ENCODE data around the gene TTC23L. TPM values are rescaled to one million over a fixed set of nuclear protein-coding genes. Genes with fewer than 3 reads are reported as not detected.
"Not testable (repeated sequence)": the region's sequence is repeated elsewhere in the genome, so short reads cannot be mapped to it uniquely, and the experiment has no call there.

Gene TTC23L
- total RNA-seq, 1 donor from 2014 or later: under 0.01 TPM

GRCh38 chr5:34919077-34919476 lies 80.1 kb downstream of the TTC23L start:
- DNase-seq (ENCODE audit: low read depth, low spot score): no peak

- not testable (repeated sequence) for DNase-seq (ENCODE audit: low read depth, low spot score)
These were observed 84.3 kb downstream of the TTC23L start for GRCh38 chr5:34923256-34923655.

- no peak for DNase-seq (ENCODE audit: low read depth, low spot score)
These were observed 84.9 kb downstream of the TTC23L start for GRCh38 chr5:34923694-34924461.

- DNase-seq (ENCODE audit: low read depth, low spot score): no peak
These were observed 85.5 kb downstream of the TTC23L start for GRCh38 chr5:34924462-34924765.

GRCh38 chr5:34926318-34926888 lies 87.4 kb downstream of the TTC23L start:
- DNase-seq (ENCODE audit: low read depth, low spot score): no peak

GRCh38 chr5:34927785-34928184 lies 88.8 kb downstream of the TTC23L start:
- DNase-seq (ENCODE audit: low read depth, low spot score): no peak

- no peak for DNase-seq (ENCODE audit: low read depth, low spot score)
These were observed 89.3 kb downstream of the TTC23L start for GRCh38 chr5:34928267-34928666.

- peak; percentile 84 for DNase-seq (ENCODE audit: low read depth, low spot score)
These were observed 90.3 kb downstream of the TTC23L start, which contains the start of gene DNAJC21 for GRCh38 chr5:34929134-34929719. Gene DNAJC21 (plus strand): TSS chr5:34929559. CDS start chr5:34929820, 261 bp downstream.

- DNase-seq (ENCODE audit: low read depth, low spot score): no peak
These were observed 90.9 kb downstream of the TTC23L start for GRCh38 chr5:34929720-34930461.

- no peak for DNase-seq (ENCODE audit: low read depth, low spot score)
These were observed 91.5 kb downstream of the TTC23L start for GRCh38 chr5:34930462-34930844.

- DNase-seq (ENCODE audit: low read depth, low spot score): no peak
These were observed 91.9 kb downstream of the TTC23L start for GRCh38 chr5:34930870-34931269.

GRCh38 chr5:34932947-34933346 lies 94.0 kb downstream of the TTC23L start:
- no peak for DNase-seq (ENCODE audit: low read depth, low spot score)

- no peak for DNase-seq (ENCODE audit: low read depth, low spot score)
These were observed 103.0 kb downstream of the TTC23L start for GRCh38 chr5:34941936-34942335.

GRCh38 chr5:34944044-34944443 lies 105.1 kb downstream of the TTC23L start:
- DNase-seq (ENCODE audit: low read depth, low spot score): no peak

GRCh38 chr5:34944460-34945047 lies 105.6 kb downstream of the TTC23L start:
- DNase-seq (ENCODE audit: low read depth, low spot score): no peak

Other genes with a start within 250 kb of the TTC23L start
- gene RAI14, start 182.8 kb upstream of the TTC23L start, total RNA-seq: 192 and 219 TPM in 2 replicates
- gene RAD1, start 76.3 kb downstream of the TTC23L start, total RNA-seq: 32.9 and 35.0 TPM in 2 replicates
- 34.2 and 46.8 TPM in 2 replicates for gene BRIX1, start 76.5 kb downstream of the TTC23L start, total RNA-seq
- 29.9 and 53.2 TPM in 2 replicates for gene DNAJC21, start 90.4 kb downstream of the TTC23L start, total RNA-seq
- not detected in 2 replicates for gene AGXT2, start 208.8 kb downstream of the TTC23L start, total RNA-seq

Measured in pulmonary artery endothelial cell (primary cell).